ENCODE measurements around the gene IGSF5.

DNA sequence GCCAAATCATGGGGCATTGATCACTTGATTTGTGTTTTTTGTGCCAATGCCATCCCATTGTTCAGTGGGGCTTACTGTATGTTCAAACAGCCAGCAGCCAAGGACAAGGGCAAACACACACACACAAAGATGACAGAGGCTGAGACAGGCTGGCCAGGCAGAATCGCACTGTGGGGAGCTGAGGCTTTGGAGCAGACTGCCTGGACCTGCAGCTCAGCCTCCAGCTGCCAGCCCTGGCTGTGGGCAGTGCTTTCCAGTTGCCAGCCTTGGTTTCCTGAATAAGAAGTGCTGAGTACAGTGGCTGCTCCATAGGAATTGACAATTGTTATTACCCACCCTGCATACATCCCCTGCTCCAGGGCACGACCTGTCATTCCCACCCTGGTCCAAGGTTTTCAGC, 105.3 kb downstream of the IGSF5 start:
- TF ChIP-seq, protein P1, sequence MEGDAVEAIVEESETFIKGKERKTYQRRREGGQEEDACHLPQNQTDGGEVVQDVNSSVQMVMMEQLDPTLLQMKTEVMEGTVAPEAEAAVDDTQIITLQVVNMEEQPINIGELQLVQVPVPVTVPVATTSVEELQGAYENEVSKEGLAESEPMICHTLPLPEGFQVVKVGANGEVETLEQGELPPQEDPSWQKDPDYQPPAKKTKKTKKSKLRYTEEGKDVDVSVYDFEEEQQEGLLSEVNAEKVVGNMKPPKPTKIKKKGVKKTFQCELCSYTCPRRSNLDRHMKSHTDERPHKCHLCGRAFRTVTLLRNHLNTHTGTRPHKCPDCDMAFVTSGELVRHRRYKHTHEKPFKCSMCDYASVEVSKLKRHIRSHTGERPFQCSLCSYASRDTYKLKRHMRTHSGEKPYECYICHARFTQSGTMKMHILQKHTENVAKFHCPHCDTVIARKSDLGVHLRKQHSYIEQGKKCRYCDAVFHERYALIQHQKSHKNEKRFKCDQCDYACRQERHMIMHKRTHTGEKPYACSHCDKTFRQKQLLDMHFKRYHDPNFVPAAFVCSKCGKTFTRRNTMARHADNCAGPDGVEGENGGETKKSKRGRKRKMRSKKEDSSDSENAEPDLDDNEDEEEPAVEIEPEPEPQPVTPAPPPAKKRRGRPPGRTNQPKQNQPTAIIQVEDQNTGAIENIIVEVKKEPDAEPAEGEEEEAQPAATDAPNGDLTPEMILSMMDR (IDR thresholded peaks at IDR 0.05 in 4 of 5, conservative IDR thresholded peaks at IDR 0.05 in 1 of 5): no peak
- TF ChIP-seq POLR2A (IDR thresholded peaks at IDR 0.05): no peak
